GM19395 (cell line): ENCODE data around the gene KCNA3.
A peak's percentile ranks its signal among the peaks of the same experiment; 100 is the strongest.
"Not testable (repeated sequence)": the region's sequence is repeated elsewhere in the genome, so short reads cannot be mapped to it uniquely, and the experiment has no call there.

Experiments used
- ATAC-seq: cut with Tn5 transposase; IDR thresholded peaks from one replicate; pipeline ENCODE4 v1.9.1; 2021; ENCODE audit warnings: mild to moderate bottlenecking, moderate library complexity; ENCODE audit not compliant: unreplicated experiment

KCNA3 gene

DNA sequence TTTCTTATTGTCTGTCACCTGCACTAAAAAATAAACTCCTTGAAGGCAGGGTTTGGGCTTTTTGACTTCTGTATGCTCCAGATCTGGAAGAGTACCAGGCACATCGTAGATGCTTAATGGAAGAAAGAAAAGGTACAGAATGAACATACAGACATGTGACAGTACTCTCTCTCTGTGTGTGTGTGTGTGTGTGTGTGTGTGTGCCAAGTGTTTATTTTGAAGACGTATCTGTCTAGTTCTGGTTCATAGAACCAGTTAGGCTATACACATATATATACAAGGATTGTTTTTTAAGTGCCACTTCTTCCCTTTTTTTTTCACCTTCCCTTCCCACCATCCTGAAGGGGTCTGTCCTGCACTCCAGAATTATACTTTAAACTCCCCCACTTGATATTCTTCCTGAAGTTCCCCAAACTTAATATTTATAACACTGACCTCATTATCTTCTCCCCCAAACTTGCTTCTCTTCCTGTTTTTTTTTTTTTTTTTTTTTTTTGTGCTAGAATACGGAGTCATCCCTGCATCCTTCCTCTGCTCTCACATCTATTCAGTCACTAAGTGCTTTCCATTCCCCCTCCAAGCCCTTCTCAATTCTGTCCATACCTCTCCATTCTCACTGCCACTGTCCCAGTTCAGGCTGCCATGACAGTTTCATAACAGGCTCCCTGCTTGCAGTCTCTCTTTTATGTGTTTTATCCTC is 5.4 kb upstream of the KCNA3 start:
- ATAC-seq = no peak

DNA sequence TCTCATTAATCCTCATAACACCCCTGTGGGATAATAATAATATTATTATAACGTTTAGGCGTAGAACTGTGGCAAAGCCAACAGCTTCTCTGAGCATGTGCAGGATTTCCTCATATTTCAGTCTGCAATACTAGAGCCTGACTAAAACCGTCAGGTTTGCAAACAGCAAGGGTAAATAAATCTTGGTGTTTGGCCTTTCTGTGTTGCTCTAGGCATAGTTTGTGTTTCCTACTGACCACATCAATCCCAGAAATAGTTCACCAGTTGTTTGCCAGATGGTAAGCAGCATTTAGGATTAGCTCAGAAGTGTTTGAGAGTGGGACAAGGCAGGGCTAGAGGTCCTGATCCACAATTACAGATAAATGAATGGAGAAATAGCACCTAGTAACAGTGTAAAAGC is 2.8 kb upstream of the KCNA3 start:
- no peak for ATAC-seq

DNA sequence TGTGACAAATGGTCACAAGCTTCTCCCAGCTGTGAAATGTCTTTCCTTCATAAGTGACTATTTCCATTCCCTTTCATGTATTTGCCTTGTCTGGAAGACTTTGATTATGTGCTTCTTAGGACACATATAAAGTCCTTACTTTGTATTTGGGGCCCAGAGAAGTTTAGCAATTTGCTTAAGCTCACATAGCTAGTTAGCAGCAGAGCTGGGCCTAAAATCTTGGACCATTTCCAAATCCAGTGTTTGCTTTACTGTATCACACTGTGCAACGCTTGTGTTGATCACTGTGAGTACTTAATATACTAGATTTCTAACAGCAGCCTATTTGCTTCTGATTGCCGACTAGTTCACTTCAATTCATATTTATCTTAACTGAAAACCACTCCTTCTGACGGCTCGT is 2.2 kb upstream of the KCNA3 start:
- ATAC-seq = no peak

DNA sequence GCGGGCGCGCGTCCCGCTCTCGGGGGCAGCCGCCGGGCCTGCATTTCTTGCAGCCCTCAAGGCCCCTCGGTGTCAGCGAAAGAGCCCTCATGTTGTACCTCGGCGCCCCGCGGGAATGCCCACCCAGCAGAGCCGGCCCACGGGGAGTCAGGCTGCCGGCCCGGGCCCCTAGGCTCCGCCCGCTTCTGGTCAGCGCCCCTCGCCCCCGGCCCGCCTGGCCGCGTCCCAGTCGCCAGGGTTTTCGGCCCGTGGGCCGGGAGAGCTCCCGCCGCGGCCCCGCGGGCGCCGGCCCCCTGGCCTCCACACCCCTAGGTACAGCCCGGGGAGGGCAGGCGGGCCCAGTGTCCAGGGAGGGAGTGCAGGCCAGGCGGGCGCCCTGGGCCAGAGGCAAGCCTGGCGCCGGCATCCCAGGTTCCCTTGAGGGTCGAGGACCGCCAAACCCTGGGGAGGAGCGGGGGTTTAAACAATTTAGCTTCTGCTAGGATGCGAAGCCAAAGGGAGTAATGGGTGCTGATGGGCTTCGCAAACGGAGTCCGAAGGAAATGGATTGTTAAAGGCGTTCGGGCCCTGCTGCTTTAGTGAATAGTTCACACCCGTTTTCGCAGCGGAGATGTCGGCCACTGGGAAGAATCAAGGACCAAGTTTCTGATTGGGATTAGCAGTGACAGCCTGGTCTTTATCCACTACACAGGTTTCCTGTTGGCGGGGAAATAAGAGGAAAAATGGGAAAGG is 486 bp upstream of the KCNA3 start:
- no peak for ATAC-seq

DNA sequence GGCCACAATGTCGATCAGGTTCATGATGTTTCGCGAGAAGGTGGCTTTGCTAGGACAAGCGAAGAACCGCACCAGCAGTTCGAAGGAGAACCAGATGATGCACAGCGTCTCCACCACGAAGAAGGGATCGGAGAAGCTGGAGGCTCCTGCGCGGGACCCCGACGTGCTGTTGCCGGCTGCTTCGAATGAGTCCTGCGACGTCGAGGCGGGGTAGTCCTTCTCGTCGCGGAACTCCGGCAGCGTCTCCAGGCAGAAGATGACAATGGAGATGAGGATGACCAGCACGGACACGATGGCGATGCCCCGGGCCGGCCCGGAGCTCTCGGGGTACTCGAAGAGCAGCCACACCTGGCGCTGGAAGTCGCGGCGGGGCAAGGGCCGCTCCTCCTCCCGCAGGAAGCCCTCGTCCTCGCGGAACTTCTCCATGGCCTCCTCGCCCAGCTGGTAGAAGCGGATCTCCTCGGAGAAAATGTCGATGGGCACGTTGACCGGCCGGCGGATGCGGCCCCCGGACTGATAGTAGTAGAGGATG is 869 bp downstream of the KCNA3 start:
- no peak for ATAC-seq

DNA sequence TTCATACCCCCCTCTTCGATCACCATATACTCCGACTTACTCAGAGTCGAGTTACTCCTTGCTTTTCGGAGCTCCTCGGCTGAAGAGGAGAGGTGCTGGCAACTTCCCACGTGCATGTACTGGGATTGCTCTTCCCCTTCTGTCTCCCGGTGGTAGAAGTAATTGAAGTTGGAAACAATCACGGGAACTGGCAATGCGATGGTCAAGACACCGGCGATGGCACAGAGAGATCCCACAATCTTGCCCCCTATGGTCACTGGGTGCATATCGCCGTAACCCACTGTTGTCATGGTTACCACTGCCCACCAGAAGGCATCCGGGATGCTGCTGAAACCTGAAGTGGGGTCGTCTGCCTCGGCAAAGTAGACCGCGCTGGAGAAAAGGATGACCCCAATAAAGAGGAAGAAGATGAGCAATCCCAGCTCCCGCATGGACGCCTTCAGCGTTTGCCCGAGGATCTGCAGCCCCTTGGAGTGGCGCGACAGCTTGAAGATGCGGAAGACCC is 1.5 kb downstream of the KCNA3 start:
- ATAC-seq = no peak

DNA sequence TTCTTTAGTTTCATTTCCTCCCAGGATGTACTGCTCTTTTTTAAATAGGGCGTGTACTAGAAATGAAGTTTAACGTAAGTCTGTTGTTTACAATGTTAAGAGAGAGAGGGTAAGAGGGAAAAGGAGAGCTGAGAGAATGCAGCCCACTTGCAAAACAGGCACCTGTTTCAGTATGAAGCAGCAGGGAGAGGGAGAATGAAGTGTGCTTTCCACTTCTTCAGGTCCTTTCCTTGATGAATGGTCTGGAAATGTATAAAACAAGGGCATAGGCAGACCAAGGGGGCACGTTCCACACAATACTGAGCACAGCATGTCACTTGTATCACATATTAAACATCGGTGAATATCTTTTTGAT is 2.0 kb downstream of the KCNA3 start:
- peak; percentile 72 for ATAC-seq

DNA sequence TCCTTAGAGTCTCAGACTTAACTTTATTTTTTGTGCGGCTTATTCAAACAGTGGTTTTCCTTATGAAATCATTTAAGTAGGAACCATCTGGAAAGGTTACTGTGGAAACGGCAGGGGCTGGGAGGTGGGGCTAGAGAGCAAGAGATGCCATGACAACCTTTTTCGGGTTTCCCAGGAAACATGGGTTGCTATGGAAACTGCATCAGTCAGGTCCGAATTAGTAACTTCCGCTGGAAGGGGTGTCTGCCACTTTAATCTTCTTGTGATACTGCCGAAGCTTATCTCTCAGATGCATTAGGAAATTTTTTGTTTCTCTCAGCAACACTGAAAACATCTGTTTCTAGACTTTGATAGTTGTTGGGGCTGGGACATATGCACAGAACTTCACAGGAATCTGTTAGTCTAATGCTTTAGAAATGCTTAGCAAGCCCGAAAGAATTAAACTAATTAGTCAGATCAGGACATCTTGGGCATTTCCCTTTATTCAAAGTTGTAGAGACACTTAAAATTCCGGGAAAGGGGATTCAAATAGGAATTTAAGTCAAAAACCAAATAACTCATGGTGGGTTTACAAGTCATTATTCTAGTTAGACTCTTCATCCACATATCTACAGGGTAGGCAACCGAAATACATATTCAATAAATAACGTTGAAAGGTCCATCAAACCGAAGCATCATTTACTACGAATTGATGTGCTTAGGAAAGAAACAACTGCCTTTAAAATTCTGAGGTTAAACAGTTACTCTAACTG is 2.6 kb downstream of the KCNA3 start:
- ATAC-seq = no peak

DNA sequence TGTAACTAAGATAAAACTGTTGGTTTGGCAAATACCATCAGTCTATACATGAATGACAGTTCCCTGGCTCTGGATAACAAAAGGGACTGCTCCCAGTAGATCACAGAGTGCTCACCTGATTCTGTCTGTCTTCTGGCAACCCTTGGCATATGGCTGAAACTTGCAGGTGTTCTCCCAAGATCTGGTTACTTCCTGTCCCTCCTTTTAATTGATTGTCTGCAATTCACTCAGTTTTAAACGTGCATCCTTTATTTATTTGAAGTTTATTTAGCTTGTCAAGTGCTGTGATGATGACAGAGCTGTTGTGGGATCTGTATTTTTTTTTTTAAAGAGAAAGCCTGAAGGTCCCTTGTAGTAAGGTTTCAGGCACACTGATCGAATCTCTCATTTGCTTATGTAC is 3.4 kb downstream of the KCNA3 start:
- ATAC-seq = no peak

DNA sequence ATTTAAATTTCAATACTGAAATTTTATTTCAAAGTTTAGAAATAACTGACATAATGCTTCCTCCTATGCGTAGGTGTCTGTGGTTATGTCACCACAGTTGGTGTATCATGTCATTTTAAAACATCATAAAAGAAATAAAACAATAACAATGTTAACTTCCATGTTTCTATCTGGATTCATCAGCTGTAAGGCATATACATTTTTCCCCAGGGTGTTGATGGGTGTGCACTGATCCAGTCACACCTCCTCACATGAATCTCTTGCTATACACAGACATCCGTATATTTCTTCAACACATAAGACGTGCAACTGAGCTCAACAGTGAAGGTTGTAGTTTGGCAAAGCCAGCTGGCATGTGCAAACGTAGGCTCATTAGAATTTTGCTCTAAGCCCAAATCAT is 6.2 kb downstream of the KCNA3 start:
- no peak for ATAC-seq

DNA sequence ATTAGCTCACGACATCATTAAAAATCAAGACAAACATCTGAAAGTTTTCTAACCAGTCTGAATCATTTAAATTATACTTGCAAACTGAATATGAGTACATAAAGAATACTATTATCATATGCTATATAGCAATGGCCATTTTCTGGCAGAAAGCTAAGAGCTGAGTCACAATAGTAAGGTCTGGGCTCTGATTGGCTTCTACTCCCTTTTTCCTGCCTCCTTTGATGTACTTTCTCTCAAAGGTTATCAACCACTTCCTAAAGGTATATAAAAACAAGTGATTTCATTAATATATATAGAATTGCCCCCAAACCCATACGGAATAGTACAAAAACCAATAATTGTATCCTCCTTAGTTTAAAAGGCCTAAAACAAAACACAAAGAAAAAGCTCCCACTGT is 7.0 kb downstream of the KCNA3 start:
- ATAC-seq = no peak

DNA sequence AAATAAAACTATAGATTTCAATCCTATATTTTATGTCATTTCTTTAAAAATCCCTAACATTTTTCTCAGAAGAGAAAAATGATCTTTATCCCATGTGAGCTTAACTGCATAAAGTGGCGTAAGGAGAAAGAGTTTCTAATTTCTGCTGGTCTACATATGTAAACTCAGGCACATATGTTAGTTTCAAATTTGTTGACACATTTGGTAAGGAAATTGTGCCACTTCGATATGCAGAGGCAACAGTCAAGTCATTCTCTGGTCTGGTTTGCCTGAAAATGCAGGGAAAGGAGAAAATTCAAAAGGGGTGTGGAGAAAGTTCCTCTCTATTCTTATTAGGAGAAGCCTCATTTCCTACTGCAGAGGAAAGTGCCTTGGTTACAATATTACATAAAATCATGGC is 11.5 kb downstream of the KCNA3 start:
- no peak for ATAC-seq

DNA sequence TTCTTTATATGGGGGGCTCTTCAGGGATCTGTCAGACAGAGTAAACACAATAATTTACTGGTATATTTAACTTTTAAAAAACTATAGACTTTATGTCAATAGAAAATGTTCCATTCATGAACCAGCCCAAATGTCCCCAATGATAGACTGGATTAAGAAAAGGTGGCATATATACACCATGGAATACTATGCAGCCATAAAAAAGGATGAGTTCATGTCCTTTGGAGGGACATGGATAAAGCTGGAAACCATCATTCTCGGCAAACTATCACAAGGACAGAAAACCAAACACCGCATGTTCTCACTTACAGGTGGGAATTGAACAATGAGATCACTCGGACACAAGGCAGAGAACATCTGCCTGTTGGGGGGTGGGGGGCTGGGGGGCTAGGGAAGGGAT is 15.2 kb downstream of the KCNA3 start:
- not testable (repeated sequence) for ATAC-seq

DNA sequence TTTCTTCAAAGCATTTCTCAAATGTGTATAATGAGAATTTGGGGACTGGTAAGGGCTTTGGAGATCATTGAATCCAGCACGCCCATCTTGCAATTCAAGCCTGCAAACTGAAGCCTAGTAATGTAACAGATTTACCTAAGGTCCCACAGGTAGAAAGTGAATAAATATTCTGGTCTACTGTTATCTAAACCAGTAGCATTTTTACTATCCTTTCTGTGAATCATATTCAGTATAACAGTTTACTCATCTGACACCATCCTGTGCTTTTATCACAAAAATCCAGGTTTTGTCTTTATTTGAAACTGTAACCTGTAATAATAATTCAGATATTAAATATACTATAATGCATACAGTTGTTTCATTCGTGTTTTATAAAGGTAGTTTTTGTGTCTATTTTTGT is 17.4 kb downstream of the KCNA3 start:
- ATAC-seq = no peak

DNA sequence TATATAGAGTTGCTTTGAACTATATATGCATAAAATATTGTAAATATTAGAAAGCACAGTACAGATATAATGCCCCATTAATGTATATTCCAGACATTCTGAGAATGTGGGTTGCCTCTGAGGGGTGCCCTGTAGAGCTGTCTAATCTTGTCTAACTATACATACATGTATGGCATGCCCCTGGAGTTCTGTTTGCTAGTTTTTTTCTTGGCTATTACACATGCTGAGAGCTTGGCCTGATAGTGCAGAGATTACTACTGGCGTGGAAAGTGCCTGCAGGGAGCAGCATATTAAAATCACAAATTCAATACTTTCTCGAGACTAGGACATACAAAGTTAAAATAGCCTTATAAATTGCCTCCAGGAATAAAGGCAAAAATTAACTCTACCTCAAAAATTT is 24.1 kb downstream of the KCNA3 start:
- ATAC-seq = no peak

DNA sequence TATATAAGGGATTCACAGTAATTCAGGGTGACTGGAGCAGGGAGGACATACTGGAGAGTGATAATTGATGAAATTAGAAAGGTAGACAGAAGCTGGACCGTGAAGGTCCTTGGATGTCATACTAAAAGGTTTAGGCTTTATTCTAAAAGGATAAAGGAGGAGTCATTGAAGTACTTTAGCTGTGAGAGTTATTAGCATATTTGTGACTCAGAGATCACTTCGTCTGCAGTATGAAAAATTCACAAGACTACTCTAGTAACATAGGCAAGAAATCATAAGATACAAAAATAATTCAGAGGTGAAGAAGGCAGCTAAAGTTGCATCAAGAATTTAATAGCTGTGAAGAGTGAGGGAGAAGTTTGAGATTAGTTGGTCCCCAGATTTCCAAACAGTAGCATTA is 26.3 kb downstream of the KCNA3 start:
- no peak for ATAC-seq

DNA sequence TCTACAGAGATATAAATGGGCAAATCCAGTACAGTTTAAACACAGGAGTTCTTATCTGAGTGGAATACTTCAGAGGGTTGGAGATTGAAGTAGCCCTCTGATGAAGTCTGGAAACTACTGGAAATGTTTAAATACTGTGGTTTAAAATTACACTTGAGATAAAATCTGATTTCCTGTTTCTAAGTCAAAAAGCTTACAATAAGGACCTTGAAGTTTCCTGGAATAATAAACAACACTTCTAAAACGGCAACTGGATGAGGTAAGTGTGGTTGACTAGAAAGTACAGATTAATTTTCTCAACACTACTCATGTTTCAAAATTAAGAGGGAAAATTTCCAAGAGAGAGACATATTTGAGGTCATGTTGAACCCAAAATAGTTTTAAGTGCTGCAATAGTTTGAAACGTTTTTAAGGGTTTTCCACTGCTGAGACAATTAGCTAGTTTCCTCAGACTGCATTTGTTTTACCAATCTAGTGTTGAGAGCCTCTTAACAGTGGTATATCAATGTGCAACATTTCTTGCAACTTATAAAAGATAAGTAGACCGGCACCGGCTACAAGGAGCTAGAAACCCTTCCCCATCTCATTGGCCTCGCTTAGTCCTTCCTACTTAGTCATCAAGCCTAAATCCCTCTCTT is 27.4 kb downstream of the KCNA3 start:
- ATAC-seq = no peak

DNA sequence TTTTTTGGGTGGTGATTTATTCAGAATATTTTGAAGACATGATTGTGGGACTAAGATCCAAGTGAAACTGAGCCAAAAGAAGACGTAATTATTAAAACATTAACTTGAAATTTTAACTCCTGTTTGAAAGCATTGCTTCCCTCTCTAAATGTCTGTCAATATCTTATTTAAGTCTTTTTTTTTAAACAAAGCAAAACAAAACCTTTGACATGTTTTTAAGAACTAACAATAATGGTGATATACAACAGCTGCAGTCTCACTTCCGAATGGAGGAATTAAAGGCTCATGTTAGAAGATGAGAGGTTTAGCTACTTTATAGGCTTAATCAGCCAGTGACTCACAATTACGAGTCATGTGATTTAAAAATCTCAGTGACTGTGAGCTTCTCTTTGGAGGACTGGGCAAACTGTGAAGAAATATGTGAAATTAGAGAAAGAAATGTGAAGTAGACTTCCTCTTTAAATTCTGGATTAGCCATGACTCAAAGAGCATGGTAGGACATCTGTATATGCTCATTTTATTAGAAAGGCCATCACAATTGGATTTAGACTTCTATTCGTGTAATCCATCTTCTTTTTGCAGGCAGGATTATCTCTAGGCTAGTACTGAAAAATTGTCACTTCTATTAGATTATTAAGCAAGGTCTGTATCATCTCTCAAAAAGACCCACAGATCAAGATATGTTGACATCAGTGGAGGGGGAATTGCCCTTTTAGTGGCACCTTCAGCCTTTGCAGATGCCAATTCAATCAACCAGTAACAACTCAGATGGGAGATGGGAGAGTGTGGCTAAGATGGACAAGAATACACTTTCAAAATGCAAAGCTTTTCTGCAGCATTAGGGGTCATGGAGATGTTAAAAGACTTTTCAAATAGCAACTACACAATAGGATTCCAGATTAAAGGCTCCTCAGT is 28.7 kb downstream of the KCNA3 start:
- no peak for ATAC-seq

DNA sequence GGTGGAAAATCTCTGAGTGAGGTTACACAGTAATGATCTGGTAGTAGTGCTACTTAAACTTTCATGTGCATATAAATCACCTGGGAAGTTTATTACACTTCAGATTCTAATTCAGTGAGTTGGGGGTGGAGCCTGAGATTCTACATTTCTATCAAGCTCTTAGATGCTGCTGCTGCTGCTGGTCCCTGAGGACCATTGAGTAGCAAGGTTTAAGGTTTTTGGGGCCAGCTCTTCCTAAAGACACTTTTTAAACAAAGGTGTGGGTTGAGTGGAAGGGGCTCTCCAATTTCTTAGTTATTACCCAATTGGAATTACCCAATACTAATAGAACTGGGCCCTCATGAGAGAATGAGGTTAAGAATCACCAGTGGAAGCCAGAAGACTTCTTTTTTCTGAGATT is 29.5 kb downstream of the KCNA3 start:
- no peak for ATAC-seq

DNA sequence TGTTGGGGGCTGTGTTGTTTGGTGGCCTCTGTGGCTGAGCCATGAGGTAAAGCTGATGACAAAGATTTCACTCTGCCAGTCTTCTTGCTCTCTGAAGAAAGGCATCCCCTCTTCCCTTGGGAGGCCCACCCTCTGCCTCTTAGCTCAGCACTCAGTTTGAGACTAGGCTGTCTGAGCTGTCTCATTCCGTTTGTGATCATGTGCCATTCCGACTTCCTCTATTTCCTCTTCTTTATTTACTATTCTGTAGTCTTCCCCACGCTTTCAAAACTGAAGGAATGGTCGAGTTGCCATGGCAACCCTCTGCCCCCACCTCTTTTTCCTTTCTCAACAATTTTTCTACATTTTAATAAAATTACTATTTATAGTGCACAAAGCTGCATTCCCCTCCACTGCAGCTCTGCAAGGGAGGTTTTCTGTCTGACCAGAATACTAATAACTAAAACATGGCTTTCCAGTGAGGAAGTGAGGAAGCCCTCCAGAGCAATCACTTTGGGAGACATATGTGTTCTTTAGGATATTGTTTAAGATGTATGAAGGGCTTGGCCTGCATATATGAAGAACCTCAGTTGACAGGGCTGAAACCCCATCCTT is 30.8 kb downstream of the KCNA3 start:
- ATAC-seq = no peak
